HG02610 (cell line): ENCODE measurements around the gene PIP4K2B.
"Not testable (repeated sequence)": the region's sequence is repeated elsewhere in the genome, so short reads cannot be mapped to it uniquely, and the experiment has no call there.

Source experiments
- ATAC-seq: cut with Tn5 transposase; IDR thresholded peaks from one replicate; pipeline ENCODE4 v1.9.1; 2021; ENCODE audit warnings: mild to moderate bottlenecking, moderate library complexity; ENCODE audit not compliant: unreplicated experiment

Gene PIP4K2B

GRCh38 chr17:38730526-38731379 lies 68.6 kb downstream of the PIP4K2B start:
- ATAC-seq, result no peak

- ATAC-seq, result peak; percentile 71
These were observed 69.3 kb downstream of the PIP4K2B start, which contains the start of gene CISD3 for GRCh38 chr17:38729886-38730525. CISD3 (plus strand) TSS chr17:38730341; CDS start chr17:38730359, 18 bp downstream.

- no peak for ATAC-seq
These were observed 69.9 kb downstream of the PIP4K2B start for GRCh38 chr17:38729368-38729885.

- no peak for ATAC-seq
These were observed 71.0 kb downstream of the PIP4K2B start for GRCh38 chr17:38728290-38728831.

- ATAC-seq, result no peak
These were observed 71.6 kb downstream of the PIP4K2B start for GRCh38 chr17:38727736-38728135.

- ATAC-seq, result not testable (repeated sequence)
These were observed 73.2 kb downstream of the PIP4K2B start for GRCh38 chr17:38726145-38726544.

GRCh38 chr17:38725066-38725465 lies 74.3 kb downstream of the PIP4K2B start:
- ATAC-seq, result no peak

GRCh38 chr17:38724337-38724988 lies 74.9 kb downstream of the PIP4K2B start:
- ATAC-seq, result no peak

- ATAC-seq, result no peak
These were observed 77.6 kb downstream of the PIP4K2B start for GRCh38 chr17:38721802-38722201.

GRCh38 chr17:38720941-38721340 lies 78.4 kb downstream of the PIP4K2B start:
- no peak for ATAC-seq

GRCh38 chr17:38719943-38720641 lies 79.3 kb downstream of the PIP4K2B start:
- no peak for ATAC-seq

- no peak for ATAC-seq
These were observed 79.9 kb downstream of the PIP4K2B start for GRCh38 chr17:38719289-38719942.

GRCh38 chr17:38717139-38717745 lies 82.1 kb downstream of the PIP4K2B start:
- ATAC-seq, result no peak

GRCh38 chr17:38716368-38717005 lies 82.9 kb downstream of the PIP4K2B start:
- no peak for ATAC-seq
